ENCODE measurements around the gene IL19. TPM values are rescaled to one million over a fixed set of nuclear protein-coding genes. Genes with fewer than 3 reads are reported as not detected.
A peak's percentile ranks its signal among the peaks of the same experiment; 100 is the strongest.

IL19 gene
- total RNA-seq, 4 donors from 2014 or later, result not detected

DNA sequence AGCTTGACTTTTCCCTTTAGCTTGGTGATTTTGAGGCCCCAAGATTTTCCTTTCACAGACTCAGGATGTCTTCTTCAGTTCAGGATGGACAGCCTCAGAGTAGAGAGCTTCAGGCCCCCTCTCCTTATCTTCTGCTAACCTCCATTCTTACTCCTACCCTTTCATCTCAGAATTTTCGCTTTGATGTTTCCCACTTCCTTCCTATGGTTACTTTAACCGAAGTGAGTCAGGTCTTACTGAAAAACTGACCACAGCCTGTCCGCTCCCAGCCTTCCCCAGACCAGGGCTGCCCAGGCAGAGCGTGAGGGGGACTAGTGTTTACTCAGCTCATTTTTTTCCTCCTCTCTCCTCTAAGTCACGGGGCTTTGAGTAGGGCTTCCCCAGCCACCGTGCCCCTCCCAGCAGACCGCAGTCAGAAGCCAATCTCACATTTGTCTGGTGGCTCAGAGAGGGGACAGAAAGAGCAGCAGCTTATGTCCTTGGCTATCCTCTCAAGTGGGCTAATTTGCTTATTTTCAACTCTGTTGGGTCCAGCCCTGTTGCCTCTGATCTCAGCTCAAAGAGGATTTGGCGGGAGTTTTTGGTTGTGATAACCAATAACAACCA is 4.2 kb upstream of the IL19 start:
- no peak for TF ChIP-seq POLR2A (IDR thresholded peaks at IDR 0.05)
- intact Hi-C loops (cut with DNase I; ENCODE audit: low total_unique reads), result no loop called here
- H3K4me3 ChIP-seq (ENCODE audit: low read depth, poor library complexity, severe bottlenecking), result no peak overlapping the region
- 67% methylated on average over 8 of the region's 8 CpGs for WGBS, 2 donors
- DNase-seq (ENCODE audit: low spot score in 2 of 2), result peak; percentile 36 to 88

- H3K4me3 ChIP-seq (ENCODE audit: low read depth, poor library complexity, severe bottlenecking), result no peak overlapping the region
- WGBS, 2 donors, result 76 to 85% methylated on average over 14 of the region's 14 CpGs
Observed at GRCh38 chr1:206768472-206769303, 1.9 kb upstream of the IL19 start.

DNA sequence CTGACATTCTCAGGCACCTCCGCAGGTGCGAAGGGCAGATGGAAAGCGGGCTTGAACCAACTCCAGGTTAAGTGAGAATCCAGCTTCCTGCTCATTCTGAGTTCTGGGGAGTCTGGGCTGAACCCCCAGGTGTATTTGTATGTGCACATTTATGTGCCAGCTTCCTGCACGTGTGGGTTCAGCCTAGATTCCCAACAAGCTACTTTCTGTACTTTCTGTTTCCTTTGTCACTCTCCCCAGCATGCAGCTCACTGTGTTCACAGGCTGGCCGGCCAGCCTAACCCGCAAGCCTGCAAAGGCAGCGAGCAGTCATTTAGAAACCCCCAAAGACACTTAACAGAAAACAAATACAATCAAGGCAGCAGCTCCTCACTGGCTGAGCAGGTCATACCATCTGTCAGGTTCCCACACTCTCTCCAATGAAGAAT is 1.3 kb upstream of the IL19 start:
- DNase-seq (ENCODE audit: low spot score in 2 of 2), result no peak
- H3K4me3 ChIP-seq (ENCODE audit: low read depth, poor library complexity, severe bottlenecking), result no peak overlapping the region
- TF ChIP-seq CTCF (IDR thresholded peaks at IDR 0.05) (no peak), POLR2A (IDR thresholded peaks at IDR 0.05) (no peak)
- WGBS, 2 donors, result 85 to 93% methylated on average over 7 of the region's 7 CpGs
- intact Hi-C loops (cut with DNase I; ENCODE audit: low total_unique reads), result no loop called here

More at GRCh38 chr1:206768472-206769303, 1.9 kb upstream of the IL19 start:
- TF ChIP-seq CTCF (IDR thresholded peaks at IDR 0.05), result no peak
- TF ChIP-seq POLR2A (IDR thresholded peaks at IDR 0.05), result no peak
- intact Hi-C loops (cut with DNase I; ENCODE audit: low total_unique reads), result no loop called here
- no peak for DNase-seq (ENCODE audit: low spot score in 2 of 2)

DNA sequence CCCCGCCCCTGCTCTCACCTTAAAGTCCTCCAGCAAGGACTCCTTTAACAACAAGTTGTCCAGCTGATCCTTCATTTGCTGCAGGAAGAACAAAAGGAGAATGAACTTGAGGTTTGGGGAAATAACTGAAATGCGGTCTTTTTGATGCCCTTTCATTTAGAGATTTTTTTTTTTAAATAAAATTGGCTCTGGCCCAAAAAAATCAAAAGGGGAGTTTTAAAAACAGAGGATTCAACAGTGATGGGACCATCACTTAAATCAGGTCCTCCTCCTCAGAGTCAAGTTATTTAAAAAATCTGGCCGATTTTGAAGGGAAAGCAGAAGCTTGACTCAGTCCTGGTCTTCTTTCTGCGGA is 742 bp downstream of the IL19 start:
- WGBS, 2 donors, result 58 to 59% methylated on average over 4 of the region's 4 CpGs
- intact Hi-C loops (cut with DNase I; ENCODE audit: low total_unique reads), result no loop called here
- DNase-seq (ENCODE audit: low spot score in 2 of 2), result no peak
- H3K4me3 ChIP-seq (ENCODE audit: low read depth, poor library complexity, severe bottlenecking), result no peak overlapping the region
- TF ChIP-seq POLR2A (IDR thresholded peaks at IDR 0.05) (no peak), CTCF (IDR thresholded peaks at IDR 0.05) (no peak)

- no peak for TF ChIP-seq CTCF (IDR thresholded peaks at IDR 0.05)
- no peak within 1 kb of the TSS for H3K4me3 ChIP-seq (ENCODE audit: low read depth, poor library complexity, severe bottlenecking)
- 78 to 81% methylated on average over 8 of the region's 8 CpGs for WGBS, 2 donors
- peak in 1 of 2 donors; percentile 31 for DNase-seq (ENCODE audit: low spot score in 2 of 2)
- intact Hi-C loops (cut with DNase I; ENCODE audit: low total_unique reads), result no loop called here
Observed at GRCh38 chr1:206772243-206772937, 1.8 kb downstream of the IL19 start, which contains the start of gene IL10. IL10 (minus strand) TSS chr1:206772494; CDS start chr1:206772435, 59 bp downstream.

GRCh38 chr1:206774093-206774492 is 3.5 kb downstream of the IL19 start:
- no peak overlapping the region for H3K4me3 ChIP-seq (ENCODE audit: low read depth, poor library complexity, severe bottlenecking)
- TF ChIP-seq POLR2A (IDR thresholded peaks at IDR 0.05) (no peak), CTCF (IDR thresholded peaks at IDR 0.05) (no peak)
- intact Hi-C loops (cut with DNase I; ENCODE audit: low total_unique reads), result no loop called here
- 77 to 83% methylated on average over 3 of the region's 3 CpGs for WGBS, 2 donors
- no peak for DNase-seq (ENCODE audit: low spot score in 2 of 2)

All from lower leg skin (tissue), 4 donors.